Skin epidermis (tissue), 12 donors: Measurements from ENCODE around the gene DHX30.
"Not testable (repeated sequence)": the region's sequence is repeated elsewhere in the genome, so short reads cannot be mapped to it uniquely, and the experiment has no call there.

Source experiments
- H3K27ac ChIP-seq, 21 experiments: fragments of 200-600 bp; sonication (generic) in 11 of 21; one replicate each; pipeline ENCODE4 v1.5.0; 2020; ENCODE audit warnings: mild to moderate bottlenecking in 3 of 21, inconsistent platforms in 2 of 21, moderate library complexity in 2 of 21
- H3K4me3 ChIP-seq, 7 experiments: fragments of 200-600 bp; sonication (generic) in 2 of 7; one replicate each; pipeline ENCODE4 v1.5.0; 2020; ENCODE audit warnings: inconsistent platforms in 2 of 7, mild to moderate bottlenecking in 2 of 7, moderate library complexity in 1 of 7

Gene DHX30

GRCh38 chr3:47794544-47794943, 8.4 kb upstream of the DHX30 start:
- no peak overlapping the region for H3K4me3 ChIP-seq
- no peak overlapping the region for H3K27ac ChIP-seq

GRCh38 chr3:47799733-47800132, 3.2 kb upstream of the DHX30 start:
- Histone ChIP-seq H3K4me3 (no peak overlapping the region), H3K27ac (no peak overlapping the region)

- Histone ChIP-seq H3K4me3 (peak overlapping the region; percentile 74 to 97 (median 80)), H3K27ac (peak overlapping the region; percentile 88 to 99 (median 96))
Measured at GRCh38 chr3:47803480-47804025, 615 bp downstream of the DHX30 start.

- Histone ChIP-seq H3K4me3 (no peak overlapping the region), H3K27ac (peak overlapping the region in 3 of 21 experiments; percentile 22 to 91 (median 89))
Measured at GRCh38 chr3:47804577-47804976, 1.6 kb downstream of the DHX30 start.

- H3K27ac ChIP-seq: no peak overlapping the region
Measured at GRCh38 chr3:47813551-47814177, 10.7 kb downstream of the DHX30 start.

GRCh38 chr3:47817609-47818008, 14.7 kb downstream of the DHX30 start:
- Histone ChIP-seq H3K27ac (no peak overlapping the region), H3K4me3 (no peak overlapping the region)

More at GRCh38 chr3:47813551-47814177, 10.7 kb downstream of the DHX30 start:
- no peak overlapping the region for H3K4me3 ChIP-seq

GRCh38 chr3:47824541-47825473, 21.9 kb downstream of the DHX30 start:
- H3K4me3 ChIP-seq: peak overlapping the region; percentile 75 to 95 (median 90)
- H3K27ac ChIP-seq: peak overlapping the region; percentile 63 to 93 (median 85)

GRCh38 chr3:47825590-47825989, 22.7 kb downstream of the DHX30 start:
- peak overlapping the region; percentile 75 to 95 (median 90) for H3K4me3 ChIP-seq
- H3K27ac ChIP-seq: peak overlapping the region in 19 of 21 experiments; percentile 63 to 93 (median 88)

GRCh38 chr3:47829482-47829881, 26.5 kb downstream of the DHX30 start:
- not testable (repeated sequence) for H3K27ac ChIP-seq, H3K4me3 ChIP-seq

- no peak overlapping the region for H3K4me3 ChIP-seq
- H3K27ac ChIP-seq: peak overlapping the region in 1 of 21 experiments; percentile 49
Measured at GRCh38 chr3:47836986-47837385, 34.0 kb downstream of the DHX30 start.

- Histone ChIP-seq H3K27ac (no peak overlapping the region), H3K4me3 (no peak overlapping the region)
Measured at GRCh38 chr3:47838503-47838902, 35.6 kb downstream of the DHX30 start.

GRCh38 chr3:47841786-47842349, 38.9 kb downstream of the DHX30 start:
- Histone ChIP-seq H3K4me3 (no peak overlapping the region), H3K27ac (no peak overlapping the region)

- Histone ChIP-seq H3K4me3 (no peak overlapping the region), H3K27ac (no peak overlapping the region)
Measured at GRCh38 chr3:47846186-47846879, 43.4 kb downstream of the DHX30 start.

- no peak overlapping the region for H3K27ac ChIP-seq
- H3K4me3 ChIP-seq: no peak overlapping the region
Measured at GRCh38 chr3:47846880-47847248, 43.9 kb downstream of the DHX30 start.

GRCh38 chr3:47847260-47847659, 44.3 kb downstream of the DHX30 start:
- Histone ChIP-seq H3K4me3 (no peak overlapping the region), H3K27ac (no peak overlapping the region)

GRCh38 chr3:47847801-47848518, 45.0 kb downstream of the DHX30 start:
- Histone ChIP-seq H3K4me3 (no peak overlapping the region), H3K27ac (no peak overlapping the region)

GRCh38 chr3:47848599-47849117, 45.7 kb downstream of the DHX30 start:
- no peak overlapping the region for H3K27ac ChIP-seq
- no peak overlapping the region for H3K4me3 ChIP-seq

GRCh38 chr3:47849186-47849698, 46.3 kb downstream of the DHX30 start:
- Histone ChIP-seq H3K27ac (no peak overlapping the region), H3K4me3 (no peak overlapping the region)
